Ishikawa (cell line): Measurements from ENCODE around the gene KIF20B.

Experiments
- CEBPB ChIP-seq: IDR thresholded peaks from 2 replicates; pipeline ENCODE4 v1.6.1; 2012
- CREB1 ChIP-seq: IDR thresholded peaks from 2 replicates; pipeline ENCODE4 v1.6.1; 2012; ENCODE audit warnings: low read depth
- EGR1 ChIP-seq: IDR thresholded peaks from 2 replicates; pipeline ENCODE4 v1.6.1; 2012
- EP300 ChIP-seq: IDR thresholded peaks from 2 replicates; pipeline ENCODE4 v1.6.1; 2012; ENCODE audit warnings: borderline replicate concordance
- FOXM1 ChIP-seq: IDR thresholded peaks from 2 replicates; pipeline ENCODE4 v1.6.1; 2012; ENCODE audit warnings: low read depth, borderline replicate concordance
- MAX ChIP-seq: IDR thresholded peaks from 2 replicates; pipeline ENCODE4 v1.6.1; 2012
- NFIC ChIP-seq: IDR thresholded peaks from 2 replicates; pipeline ENCODE4 v1.6.1; 2012
- RAD21 ChIP-seq: IDR thresholded peaks from 2 replicates; pipeline ENCODE4 v1.6.1; 2012; ENCODE audit warnings: low read depth
- REST ChIP-seq: IDR thresholded peaks from 2 replicates; pipeline ENCODE4 v1.6.1; 2012; ENCODE audit warnings: low read depth, mild to moderate bottlenecking
- TAF1 ChIP-seq: IDR thresholded peaks from 2 replicates; pipeline ENCODE4 v1.6.1; 2012; ENCODE audit warnings: low read depth, mild to moderate bottlenecking
- TCF12 ChIP-seq: IDR thresholded peaks from 2 replicates; pipeline ENCODE4 v1.6.1; 2012; ENCODE audit warnings: low read depth
- TEAD4 ChIP-seq: IDR thresholded peaks from 2 replicates; pipeline ENCODE4 v1.6.1; 2012
- USF1 ChIP-seq: IDR thresholded peaks from 2 replicates; pipeline ENCODE4 v1.6.1; 2012
- YY1 ChIP-seq: IDR thresholded peaks from 2 replicates; pipeline ENCODE4 v1.6.1; 2012; ENCODE audit warnings: low read depth
- ZBTB7A ChIP-seq: IDR thresholded peaks from 2 replicates; pipeline ENCODE4 v1.6.1; 2012; ENCODE audit warnings: low read depth

KIF20B gene

GRCh38 chr10:89793649-89794254 is 92.4 kb downstream of the KIF20B start:
- TF ChIP-seq FOXM1 (no peak), RAD21 (peak; percentile 93)

DNA sequence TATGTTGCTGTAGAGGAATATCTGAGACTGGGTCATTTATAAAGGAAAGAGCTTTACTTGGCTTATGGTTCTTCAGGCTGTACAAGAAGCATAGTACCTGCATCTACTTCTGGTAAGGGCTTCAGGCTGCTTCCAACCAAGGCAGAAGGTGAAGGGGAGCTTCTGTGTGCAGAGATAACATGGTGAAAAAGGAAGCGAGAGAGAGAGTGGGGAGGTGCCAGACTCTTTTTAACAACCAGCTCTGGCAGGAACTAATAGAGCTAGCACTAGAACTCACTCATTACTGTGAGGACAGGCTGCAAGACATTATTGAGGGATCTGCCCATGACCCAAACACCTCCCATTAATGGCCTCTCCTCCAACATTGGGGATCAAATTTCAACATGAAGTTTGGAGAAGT is 94.5 kb downstream of the KIF20B start:
- TF ChIP-seq TAF1 (no peak), MAX (no peak), CREB1 (no peak), EP300 (no peak), USF1 (no peak), REST (no peak), ZBTB7A (no peak), RAD21 (no peak), NFIC (no peak), TEAD4 (no peak), FOXM1 (no peak), TCF12 (no peak), YY1 (no peak), CEBPB (no peak), EGR1 (no peak)

DNA sequence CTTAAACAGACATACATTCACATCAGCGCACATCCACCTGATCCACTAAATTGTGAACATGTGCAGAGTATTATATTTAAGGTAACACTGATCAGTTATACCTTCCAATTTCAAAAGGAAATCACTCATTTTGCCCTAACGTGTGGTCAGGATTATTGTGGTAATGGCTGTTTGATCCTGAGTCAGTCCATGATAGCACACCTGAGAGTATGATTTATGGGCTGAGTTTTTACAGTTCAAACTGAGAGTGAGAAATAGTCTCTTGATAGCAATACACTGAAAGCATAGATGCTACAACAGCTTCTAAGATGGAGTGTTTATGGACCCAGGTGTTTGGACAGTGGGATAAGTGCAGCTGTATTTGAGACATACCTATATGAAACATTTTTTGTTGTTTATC is 96.7 kb downstream of the KIF20B start:
- TF ChIP-seq REST (no peak), CEBPB (no peak), EGR1 (no peak), RAD21 (no peak), FOXM1 (no peak), USF1 (no peak), TCF12 (no peak), TEAD4 (no peak), ZBTB7A (no peak), YY1 (no peak), EP300 (no peak), CREB1 (no peak), TAF1 (no peak), NFIC (no peak), MAX (no peak)

DNA sequence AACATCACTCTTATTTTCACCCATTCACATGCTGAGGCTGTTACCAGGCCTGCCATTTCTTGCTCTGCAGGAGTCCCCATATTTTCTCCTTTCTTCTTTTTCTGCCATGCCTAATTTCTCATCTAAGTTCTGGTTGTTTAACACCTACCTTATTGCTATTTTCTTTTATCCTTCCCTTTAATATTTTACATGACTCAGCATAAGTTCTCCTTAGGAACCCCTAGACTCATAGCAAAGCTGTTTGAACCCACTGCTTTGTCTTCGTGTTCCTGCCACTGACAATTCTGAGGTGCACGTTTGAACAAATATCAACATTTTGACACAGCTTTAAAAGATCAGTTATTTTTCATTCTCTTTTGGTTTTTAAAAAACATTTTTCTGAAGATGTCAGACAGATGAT is 98.2 kb downstream of the KIF20B start:
- TF ChIP-seq ZBTB7A = no peak
- no peak for TF ChIP-seq TCF12
- TF ChIP-seq FOXM1 = no peak
- no peak for TF ChIP-seq NFIC
- TF ChIP-seq TEAD4 = no peak
- TF ChIP-seq USF1 = no peak
- no peak for TF ChIP-seq EP300
- TF ChIP-seq MAX = no peak
- TF ChIP-seq TAF1 = no peak

DNA sequence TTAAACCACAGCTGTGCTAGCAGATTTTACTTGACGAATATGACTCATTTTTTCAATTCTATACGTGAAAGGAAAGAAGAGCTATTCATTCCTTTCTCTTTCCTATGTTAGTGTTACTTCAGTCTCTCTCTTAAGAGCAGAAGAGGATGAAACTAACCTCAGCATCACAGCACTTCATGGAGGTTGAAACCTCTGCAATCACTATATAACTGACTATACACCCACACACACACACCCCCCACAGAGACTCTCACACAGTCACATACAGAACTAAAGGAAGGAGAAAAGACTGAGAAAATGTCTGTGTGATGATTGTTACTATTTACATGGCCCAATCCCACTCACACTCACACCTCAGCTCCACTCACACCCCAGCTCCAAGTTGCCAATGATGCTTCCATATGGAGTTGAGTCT is 104.2 kb downstream of the KIF20B start:
- TF ChIP-seq REST = no peak
- TF ChIP-seq CREB1 = no peak
- TF ChIP-seq EGR1 = no peak
- TF ChIP-seq EP300 = no peak
- no peak for TF ChIP-seq MAX
- no peak for TF ChIP-seq USF1
- no peak for TF ChIP-seq TCF12
- TF ChIP-seq YY1 = no peak
- TF ChIP-seq FOXM1 = no peak
- TF ChIP-seq RAD21 = no peak
- no peak for TF ChIP-seq TEAD4
- TF ChIP-seq CEBPB = no peak
- TF ChIP-seq NFIC = no peak
- no peak for TF ChIP-seq TAF1
- TF ChIP-seq ZBTB7A = no peak
